ENCODE results near the gene DUS4L. TPM values are rescaled to one million over a fixed set of nuclear protein-coding genes. Genes with fewer than 3 reads are reported as not detected.
A peak's percentile ranks its signal among the peaks of the same experiment; 100 is the strongest.

The DUS4L gene
- total RNA-seq, 1 donor from 2014 or later = 0.75 TPM

DNA sequence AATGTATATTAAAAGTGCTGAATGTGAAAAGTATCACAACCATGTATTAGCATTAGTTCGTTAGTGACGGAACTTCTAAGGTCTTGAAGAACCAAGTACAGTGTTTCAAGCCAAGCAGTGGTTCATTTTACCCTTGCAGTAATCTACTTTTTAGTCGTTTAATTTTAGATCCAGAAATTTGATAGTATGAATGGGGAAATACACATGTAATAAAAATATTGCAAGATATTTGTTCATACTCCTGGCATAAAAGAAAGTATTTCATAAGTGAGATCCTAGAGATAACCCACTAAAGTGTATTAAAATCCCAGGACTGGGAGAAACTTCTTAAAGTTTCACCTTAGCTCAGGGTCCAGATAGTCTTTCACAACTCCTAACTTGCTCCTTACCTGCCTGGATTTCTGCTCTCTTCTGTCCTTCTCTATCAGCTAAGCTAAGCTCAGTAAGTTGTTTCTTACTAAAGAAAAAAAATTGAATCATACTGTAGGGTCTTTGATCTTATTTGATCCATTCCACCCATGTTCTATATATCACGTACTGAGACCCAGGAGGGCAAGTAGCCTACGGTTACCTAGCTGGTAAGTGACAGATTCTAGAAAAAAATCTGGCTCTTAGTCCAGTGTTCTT, 17.7 kb downstream of the DUS4L start:
- Histone ChIP-seq H3K27ac (peak overlapping the region; percentile 93 to 97), H3K4me1 (peaks cover 0 to 11% of the 10 kb centered on the region in 2 donors), H3K27me3 (no peaks in the 10 kb centered on the region), H3K9me3 (no peaks in the 10 kb centered on the region), H3K36me3 (peaks cover 10 to 16% of the 10 kb centered on the region in 2 donors), H3K4me3 (peak overlapping the region; percentile 84 to 91)
- intact Hi-C loops (cut with DNase I) = loop anchor here (5.0 to 10.0 kb wide), 5 partner anchors 81 to 919 kb away; partner anchors contain the start of genes CBLL1, CCDC71L, DLD and HBP1
- no peak for DNase-seq (ENCODE audit: low spot score in 2 of 2)
- TF ChIP-seq, protein P1, sequence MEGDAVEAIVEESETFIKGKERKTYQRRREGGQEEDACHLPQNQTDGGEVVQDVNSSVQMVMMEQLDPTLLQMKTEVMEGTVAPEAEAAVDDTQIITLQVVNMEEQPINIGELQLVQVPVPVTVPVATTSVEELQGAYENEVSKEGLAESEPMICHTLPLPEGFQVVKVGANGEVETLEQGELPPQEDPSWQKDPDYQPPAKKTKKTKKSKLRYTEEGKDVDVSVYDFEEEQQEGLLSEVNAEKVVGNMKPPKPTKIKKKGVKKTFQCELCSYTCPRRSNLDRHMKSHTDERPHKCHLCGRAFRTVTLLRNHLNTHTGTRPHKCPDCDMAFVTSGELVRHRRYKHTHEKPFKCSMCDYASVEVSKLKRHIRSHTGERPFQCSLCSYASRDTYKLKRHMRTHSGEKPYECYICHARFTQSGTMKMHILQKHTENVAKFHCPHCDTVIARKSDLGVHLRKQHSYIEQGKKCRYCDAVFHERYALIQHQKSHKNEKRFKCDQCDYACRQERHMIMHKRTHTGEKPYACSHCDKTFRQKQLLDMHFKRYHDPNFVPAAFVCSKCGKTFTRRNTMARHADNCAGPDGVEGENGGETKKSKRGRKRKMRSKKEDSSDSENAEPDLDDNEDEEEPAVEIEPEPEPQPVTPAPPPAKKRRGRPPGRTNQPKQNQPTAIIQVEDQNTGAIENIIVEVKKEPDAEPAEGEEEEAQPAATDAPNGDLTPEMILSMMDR (IDR thresholded peaks at IDR 0.05) = no peak

DNA sequence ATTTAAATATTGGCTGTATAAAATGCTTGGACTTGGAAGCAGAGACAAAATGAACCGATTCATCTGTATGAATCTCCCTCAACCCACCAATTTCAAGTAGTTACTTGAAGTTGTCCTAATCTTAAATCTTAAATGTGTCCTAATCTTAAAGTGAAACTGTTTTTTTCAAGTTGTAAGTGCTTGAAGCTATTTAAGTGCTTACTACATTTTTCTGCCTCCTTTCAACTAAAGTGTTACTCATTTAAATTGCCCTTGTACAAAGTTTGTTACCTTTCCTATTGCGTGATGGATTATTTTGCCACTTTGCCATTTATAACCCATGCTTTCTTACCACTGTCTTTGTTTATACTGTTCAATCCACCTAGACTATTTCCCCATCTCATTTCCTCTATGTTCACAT, 19.1 kb downstream of the DUS4L start:
- no peak for DNase-seq (ENCODE audit: low spot score in 2 of 2)
- Histone ChIP-seq H3K9me3 (no peaks in the 10 kb centered on the region), H3K27me3 (no peaks in the 10 kb centered on the region), H3K36me3 (peaks cover 10 to 16% of the 10 kb centered on the region in 2 donors), H3K4me3 (peak overlapping the region in 1 of 2 donors; percentile 84), H3K4me1 (peaks cover 0 to 11% of the 10 kb centered on the region in 2 donors), H3K27ac (peak overlapping the region; percentile 29 to 97)
- intact Hi-C loops (cut with DNase I) = loop anchor here (5.0 to 10.0 kb wide), 5 partner anchors 79 to 921 kb away; partner anchors contain the start of genes CBLL1, CCDC71L, DLD and HBP1
- TF ChIP-seq, protein P1 (IDR thresholded peaks at IDR 0.05) = no peak

DNA sequence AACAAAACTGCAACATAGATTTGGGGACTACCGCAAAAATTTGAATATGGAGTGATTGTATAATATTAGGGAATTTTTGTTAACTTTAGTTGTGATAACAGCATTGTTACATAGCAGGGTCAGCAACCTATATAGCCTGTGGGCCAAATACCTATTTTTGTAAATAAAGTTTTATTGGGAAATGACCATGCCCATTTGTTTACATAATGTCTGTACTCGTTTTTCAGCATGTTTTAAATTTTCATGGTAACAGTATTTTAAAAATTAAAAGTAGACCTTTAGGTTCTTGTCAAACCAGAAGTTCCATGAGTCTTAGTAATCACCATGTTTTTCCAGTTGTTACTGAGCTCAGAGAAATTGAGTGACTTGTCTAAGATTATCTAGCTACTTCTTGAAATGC, 20.9 kb downstream of the DUS4L start:
- Histone ChIP-seq H3K4me1 (peaks cover 0 to 11% of the 10 kb centered on the region in 2 donors), H3K9me3 (no peaks in the 10 kb centered on the region), H3K27ac (peak overlapping the region in 1 of 2 donors; percentile 13), H3K27me3 (no peaks in the 10 kb centered on the region), H3K4me3 (no peak overlapping the region), H3K36me3 (peaks cover 10 to 16% of the 10 kb centered on the region in 2 donors)
- no peak for DNase-seq (ENCODE audit: low spot score in 2 of 2)
- intact Hi-C loops (cut with DNase I) = loop anchor here (5.0 to 10.0 kb wide), 5 partner anchors 78 to 922 kb away; partner anchors contain the start of genes CBLL1, CCDC71L, DLD and HBP1
- TF ChIP-seq, protein P1 (IDR thresholded peaks at IDR 0.05) = no peak

DNA sequence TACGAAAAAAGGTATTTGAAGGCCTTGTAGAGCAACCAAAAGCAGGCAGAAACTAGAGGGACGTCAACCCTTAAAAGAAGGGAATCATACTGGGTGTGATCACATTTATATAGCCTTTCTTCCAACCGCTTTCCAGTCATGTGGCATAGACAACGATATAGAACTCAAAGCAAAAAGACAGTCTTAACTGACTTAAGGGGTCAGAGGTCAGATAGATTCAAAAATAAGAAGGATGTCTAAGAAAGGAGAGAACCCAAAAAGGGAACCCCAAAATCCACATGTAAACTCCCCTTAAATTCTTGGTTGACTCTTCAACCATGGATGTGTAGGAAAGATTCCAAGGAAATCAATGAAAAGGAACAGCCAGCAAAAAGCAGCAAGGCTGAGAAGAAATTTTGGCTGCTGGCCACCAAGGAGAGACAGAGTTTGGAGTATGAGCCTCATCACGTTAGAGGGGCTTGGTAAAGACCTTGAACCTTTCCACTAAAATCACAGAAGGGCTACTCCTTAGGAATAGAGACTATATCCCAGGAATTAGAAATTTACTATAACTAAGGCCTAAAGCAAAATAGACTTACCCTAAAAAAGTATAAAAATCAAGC, 24.9 kb downstream of the DUS4L start:
- no peaks in the 10 kb centered on the region for H3K27me3 ChIP-seq
- no peak overlapping the region for H3K4me3 ChIP-seq
- peak overlapping the region; percentile 8 to 63 for H3K27ac ChIP-seq
- peaks cover 10 to 16% of the 10 kb centered on the region in 2 donors for H3K36me3 ChIP-seq
- TF ChIP-seq, protein P1 (IDR thresholded peaks at IDR 0.05) = no peak
- intact Hi-C loops (cut with DNase I) = loop anchor here (10.0 kb wide), 1 partner anchor 306 kb away; the partner anchor contains the start of gene DLD
- H3K4me1 ChIP-seq = peaks cover 0 to 33% of the 10 kb centered on the region in 2 donors
- DNase-seq (ENCODE audit: low spot score in 2 of 2) = no peak
- H3K9me3 ChIP-seq = no peaks in the 10 kb centered on the region

DNA sequence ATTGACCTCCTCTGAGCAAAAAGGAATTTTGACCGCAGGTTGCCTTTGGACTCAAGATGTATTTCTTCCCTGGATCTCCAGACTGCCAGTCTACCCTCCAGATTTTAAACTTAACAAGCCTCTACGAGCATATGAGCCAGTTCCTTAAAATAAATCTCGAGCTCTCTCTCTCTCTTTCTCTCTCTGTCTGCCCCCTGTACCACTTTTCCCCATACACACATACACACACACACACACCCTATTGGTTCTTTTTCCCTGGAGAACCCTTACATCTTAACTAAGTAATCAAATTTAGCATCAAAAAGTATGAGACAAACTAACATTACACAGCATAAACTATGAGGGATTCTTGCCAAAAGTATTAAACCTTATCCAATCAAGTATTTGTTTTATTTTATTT, 27.6 kb downstream of the DUS4L start:
- Histone ChIP-seq H3K27me3 (no peaks in the 10 kb centered on the region), H3K36me3 (peaks cover 0 to 4% of the 10 kb centered on the region in 2 donors), H3K4me3 (peak overlapping the region in 1 of 2 donors; percentile 24), H3K27ac (peak overlapping the region; percentile 79 to 93), H3K9me3 (no peaks in the 10 kb centered on the region), H3K4me1 (peaks cover 4 to 53% of the 10 kb centered on the region in 2 donors)
- TF ChIP-seq, protein P1 (IDR thresholded peaks at IDR 0.05) = no peak
- intact Hi-C loops (cut with DNase I) = loop anchor here (5.0 to 10.0 kb wide), 3 partner anchors 111 to 353 kb away; no protein-coding TSS in a partner anchor
- no peak for DNase-seq (ENCODE audit: low spot score in 2 of 2)

Data from ascending aorta (tissue), 2 donors.